Gastrocnemius medialis (tissue), 4 donors: ENCODE measurements around the gene TSEN2. TPM values are rescaled to one million over a fixed set of nuclear protein-coding genes. Genes with fewer than 3 reads are reported as not detected.

Experiments used
- ATAC-seq, 2 donors: fragments of 150-250 bp; one replicate each; pipeline ENCODE4 v1.9.1; 2016
- DNase-seq, 2 donors: peaks; one replicate each; pipeline ENCODE4 v3.0.0-alpha.2; 2019
- H3K27ac ChIP-seq, 4 donors: fragments of 200-600 bp; sonication (generic); 1 replicate in 1 of 4; 2 replicates in 3 of 4; pipeline ENCODE4 v1.5.1; 2016 to 2018; ENCODE audit warnings: mild to moderate bottlenecking in 2 of 4, moderate library complexity in 1 of 4
- H3K27me3 ChIP-seq, 3 donors: fragments of 200-600 bp; sonication (generic) in 2 of 3; 1 replicate in 1 of 3; 2 replicates in 2 of 3; pipeline versions ENCODE4 v1.5.1 to v1.6.0; 2016 to 2019; ENCODE audit warnings: mild to moderate bottlenecking in 1 of 3, moderate library complexity in 1 of 3
- H3K36me3 ChIP-seq, 2 donors: fragments of 200-600 bp; sonication (generic) in 1 of 2; one replicate each; pipeline ENCODE4 v1.5.1; 2017 to 2018
- H3K4me1 ChIP-seq, 2 donors: fragments of 200-600 bp; sonication (generic) in 1 of 2; one replicate each; pipeline ENCODE4 v1.5.1; 2016 to 2017; ENCODE audit warnings: mild to moderate bottlenecking in 2 of 2
- H3K4me3 ChIP-seq, 4 donors: fragments of 200-600 bp; sonication (generic) in 3 of 4; 1 replicate in 1 of 4; 2 replicates in 3 of 4; pipeline ENCODE4 v1.5.1; 2016 to 2019; ENCODE audit warnings: mild to moderate bottlenecking in 2 of 4
- H3K9me3 ChIP-seq, 3 donors: fragments of 200-600 bp; sonication (generic) in 2 of 3; 1 replicate in 1 of 3; 2 replicates in 2 of 3; pipeline ENCODE4 v1.5.1; 2016 to 2019
- CTCF ChIP-seq, 5 experiments: fragments of 450-650 bp in 3 of 5; fragments of 200-600 bp in 2 of 5; sonication (generic) in 2 of 5; IDR thresholded peaks in 4 of 5; conservative IDR thresholded peaks in 1 of 5; 1 replicate in 4 of 5; 2 replicates in 1 of 5; pipeline ENCODE4 v1.5.1; 2016 to 2019; ENCODE audit warnings: antibody characterized with exemption in 5 of 5, mild to moderate bottlenecking in 3 of 5, moderate library complexity in 3 of 5
- POLR2A ChIP-seq, 2 donors: fragments of 450-650 bp; IDR thresholded peaks; one replicate each; pipeline ENCODE4 v1.6.1; 2017; ENCODE audit warnings: antibody characterized with exemption in 2 of 2, mild to moderate bottlenecking in 2 of 2, moderate library complexity in 2 of 2
- in situ Hi-C, 4 donors: fragments of 200-750 bp; cut with MboI; loops; one replicate each; pipeline versions ENCODE4 v1.15.0 to v1.8.0; 2017; ENCODE audit warnings: low sequenced_read_pairs in 4 of 4
- intact Hi-C: fragments of 100-400 bp; cut with DNase I; formaldehyde crosslinking; loops from one replicate; pipeline ENCODE4 v1.15.1; 2023; ENCODE audit warnings: low total_unique reads
- total RNA-seq, 4 donors: library from RNA; depleted of rRNA; stranded (reverse); fragments of >200 nt; gene quantifications; one replicate each; pipeline versions ENCODE4 v1.1.0 to v1.2.3, GENCODE V29; 2016

TSEN2 gene
- total RNA-seq, 4 donors from 2014 or later, result 10.7 to 19.5 (median 12.0) TPM

GRCh38 chr3:12479919-12480427 is 4.3 kb upstream of the TSEN2 start:
- Histone ChIP-seq H3K4me3 (no peak overlapping the region), H3K27me3 (no peaks in the 10 kb centered on the region), H3K4me1 (peaks cover 11 to 13% of the 10 kb centered on the region in 2 donors), H3K36me3 (no peaks in the 10 kb centered on the region), H3K9me3 (no peaks in the 10 kb centered on the region), H3K27ac (peak overlapping the region in 1 of 4 donors; percentile 12)
- ATAC-seq (no peak), DNase-seq (no peak)
- TF ChIP-seq POLR2A (IDR thresholded peaks at IDR 0.05), result no peak
- TF ChIP-seq CTCF (IDR thresholded peaks at IDR 0.05 in 4 of 5, conservative IDR thresholded peaks at IDR 0.05 in 1 of 5), result peak; percentile 69 to 77 (median 71)
- in situ Hi-C loops, result loop anchor here (5.0 to 10.0 kb wide), 3 partner anchors 295 to 345 kb away; no protein-coding TSS in a partner anchor
- intact Hi-C loops, result loop anchor here (1.0 to 5.0 kb wide), 4 partner anchors 193 to 345 kb away; partner anchors contain the start of gene PPARG

GRCh38 chr3:12483410-12483809 is 870 bp upstream of the TSEN2 start:
- no peak for TF ChIP-seq CTCF (IDR thresholded peaks at IDR 0.05 in 4 of 5, conservative IDR thresholded peaks at IDR 0.05 in 1 of 5)
- no peak for TF ChIP-seq POLR2A (IDR thresholded peaks at IDR 0.05)
- no peaks in the 10 kb centered on the region for H3K27me3 ChIP-seq
- in situ Hi-C loops, result no loop called here
- no peaks in the 10 kb centered on the region for H3K36me3 ChIP-seq
- ATAC-seq, result no peak
- no peak for DNase-seq
- H3K4me1 ChIP-seq, result peaks cover 15 to 23% of the 10 kb centered on the region in 2 donors
- peak overlapping the region; percentile 73 to 89 (median 78) for H3K4me3 ChIP-seq
- H3K27ac ChIP-seq, result peak overlapping the region; percentile 84 to 89 (median 86)
- no peaks in the 10 kb centered on the region for H3K9me3 ChIP-seq
- intact Hi-C loops, result loop anchor here (5.0 kb wide), 3 partner anchors 196 to 306 kb away; partner anchors contain the start of gene PPARG

- in situ Hi-C loops, result no loop called here
- peak overlapping the region; percentile 84 to 89 (median 86) for H3K27ac ChIP-seq
- H3K9me3 ChIP-seq, result no peaks in the 10 kb centered on the region
- H3K27me3 ChIP-seq, result no peaks in the 10 kb centered on the region
- TF ChIP-seq POLR2A (IDR thresholded peaks at IDR 0.05) (no peak), CTCF (IDR thresholded peaks at IDR 0.05 in 4 of 5, conservative IDR thresholded peaks at IDR 0.05 in 1 of 5) (no peak)
- H3K4me3 ChIP-seq, result peak overlapping the region; percentile 73 to 89 (median 78)
- no peak for DNase-seq
- intact Hi-C loops, result loop anchor here (2.0 to 5.0 kb wide), 4 partner anchors 73 to 307 kb away; partner anchors contain the start of genes MKRN2 and PPARG
- peaks cover 15 to 23% of the 10 kb centered on the region in 2 donors for H3K4me1 ChIP-seq
- no peaks in the 10 kb centered on the region for H3K36me3 ChIP-seq
- no peak for ATAC-seq
These were observed 445 bp upstream of the TSEN2 start for GRCh38 chr3:12483872-12484197.

- Histone ChIP-seq H3K4me3 (peak overlapping the region; percentile 73 to 89 (median 78)), H3K36me3 (no peaks in the 10 kb centered on the region), H3K27me3 (no peaks in the 10 kb centered on the region), H3K4me1 (peaks cover 15 to 23% of the 10 kb centered on the region in 2 donors), H3K9me3 (no peaks in the 10 kb centered on the region), H3K27ac (peak overlapping the region; percentile 84 to 89 (median 86))
- no peak for DNase-seq
- intact Hi-C loops (loop anchor here (2.0 to 5.0 kb wide), 4 partner anchors 72 to 308 kb away; partner anchors contain the start of genes MKRN2 and PPARG), in situ Hi-C loops (no loop called here)
- no peak for TF ChIP-seq POLR2A (IDR thresholded peaks at IDR 0.05)
- TF ChIP-seq CTCF (IDR thresholded peaks at IDR 0.05 in 4 of 5, conservative IDR thresholded peaks at IDR 0.05 in 1 of 5), result no peak
- peak; percentile 2 to 3 for ATAC-seq
These were observed 675 bp downstream of the TSEN2 start for GRCh38 chr3:12484983-12485327.
